Mesendoderm (in vitro differentiated cells): Measurements from ENCODE around the gene CNPY2.

ENCODE experiments used
- DNase-seq: peaks from one replicate; pipeline ENCODE4 v3.0.0; 2013
- H2AK5ac ChIP-seq: 2 replicates; pipeline ENCODE4 v1.6.1; 2013; ENCODE audit warnings: low read length, inconsistent platforms
- H2BK120ac ChIP-seq: 2 replicates; pipeline ENCODE4 v1.6.1; 2013; ENCODE audit warnings: low read depth, mild to moderate bottlenecking, low read length, moderate library complexity, mixed read lengths
- H2BK15ac ChIP-seq: replicated peaks from 2 replicates; pipeline ENCODE4 v1.6.1; 2013; ENCODE audit warnings: low read depth, mild to moderate bottlenecking, moderate library complexity
- H2BK5ac ChIP-seq: 2 replicates; pipeline ENCODE4 v1.6.1; 2013; ENCODE audit warnings: low read length, inconsistent platforms
- H3K18ac ChIP-seq: 2 replicates; pipeline ENCODE4 v1.6.1; 2013; ENCODE audit warnings: mild to moderate bottlenecking, low read length, mixed read lengths
- H3K23ac ChIP-seq: one replicate; pipeline ENCODE4 v1.6.1; 2013; ENCODE audit warnings: low read length
- H3K27ac ChIP-seq: 2 replicates; pipeline ENCODE4 v1.5.1; 2013; ENCODE audit warnings: low read depth, mild to moderate bottlenecking, inconsistent platforms, low read length, moderate library complexity
- H3K27me3 ChIP-seq: 2 replicates; pipeline ENCODE4 v1.6.1; 2013; ENCODE audit warnings: low read length, control low read depth, mild to moderate bottlenecking, inconsistent platforms; ENCODE audit not compliant: insufficient read depth, poor library complexity
- H3K36me3 ChIP-seq: 2 replicates; pipeline ENCODE4 v1.6.1; 2013; ENCODE audit warnings: low read length, inconsistent platforms; ENCODE audit not compliant: control insufficient read depth, insufficient read depth
- H3K4ac ChIP-seq: one replicate; pipeline ENCODE4 v1.6.1; 2013; ENCODE audit warnings: low read depth, mild to moderate bottlenecking, low read length, moderate library complexity
- H3K4me1 ChIP-seq: 2 replicates; pipeline ENCODE4 v1.6.1; 2013; ENCODE audit warnings: low read depth, low read length, inconsistent platforms; ENCODE audit not compliant: control insufficient read depth
- H3K4me2 ChIP-seq: 2 replicates; pipeline ENCODE4 v1.6.1; 2013; ENCODE audit warnings: low read length
- H3K4me3 ChIP-seq: 2 replicates; pipeline ENCODE4 v1.5.1; 2013; ENCODE audit warnings: mild to moderate bottlenecking, low read length
- H3K56ac ChIP-seq: one replicate; pipeline ENCODE4 v1.6.1; 2013; ENCODE audit warnings: low read length
- H3K79me1 ChIP-seq: 2 replicates; pipeline ENCODE4 v1.6.1; 2013; ENCODE audit warnings: low read length, inconsistent platforms
- H3K79me2 ChIP-seq: 2 replicates; pipeline ENCODE4 v1.6.1; 2013; ENCODE audit warnings: mild to moderate bottlenecking, low read length; ENCODE audit not compliant: control insufficient read depth, insufficient read depth
- H3K9ac ChIP-seq: 2 replicates; pipeline ENCODE4 v1.6.1; 2013; ENCODE audit warnings: low read length, inconsistent platforms
- H4K5ac ChIP-seq: one replicate; pipeline ENCODE4 v1.6.1; 2013; ENCODE audit warnings: low read length
- H4K8ac ChIP-seq: one replicate; pipeline ENCODE4 v1.6.1; 2013; ENCODE audit warnings: low read depth, mild to moderate bottlenecking, control low read depth, low read length, moderate library complexity
- WGBS: extraction: QIAGEN DNeasy Blood & Tissue Kit; methylation state at CpG from one replicate; pipeline ENCODE4 v1.1.7; 2013; ENCODE audit warnings: low lambda C conversion rate, missing lambda C conversion rate; ENCODE audit not compliant: insufficient coverage; ENCODE audit errors: extremely low coverage; 5-methylcytosine and 5-hydroxymethylcytosine counted together

Gene CNPY2

GRCh38 chr12:56304872-56305590, 10.8 kb downstream of the CNPY2 start:
- DNase-seq: no peak
- Histone ChIP-seq H2AK5ac (no peak overlapping the region), H2BK5ac (no peak overlapping the region), H3K79me2 (no peaks in the 10 kb centered on the region), H4K8ac (no peak overlapping the region), H3K4me2 (no peak overlapping the region), H3K27ac (no peak overlapping the region), H2BK120ac (no peak overlapping the region), H3K18ac (no peak overlapping the region), H3K36me3 (peaks cover 2% of the 10 kb centered on the region), H3K56ac (no peak overlapping the region), H3K4me1 (peaks cover 4% of the 10 kb centered on the region), H3K9ac (no peak overlapping the region), H3K79me1 (no peaks in the 10 kb centered on the region), H3K4me3 (no peak overlapping the region), H3K4ac (no peak overlapping the region), H3K27me3 (no peaks in the 10 kb centered on the region), H2BK15ac (no peak overlapping the region), H4K5ac (no peak overlapping the region), H3K23ac (no peak overlapping the region)
- whole genome bisulfite sequencing: no CpG with 5 or more reads among the region's 8 CpGs

GRCh38 chr12:56304276-56304675, 11.5 kb downstream of the CNPY2 start:
- Histone ChIP-seq H3K23ac (no peak overlapping the region), H2BK15ac (no peak overlapping the region)
- no CpG with 5 or more reads among the region's 3 CpGs for WGBS

GRCh38 chr12:56300644-56301464, 14.9 kb downstream of the CNPY2 start:
- H3K79me1 ChIP-seq: peaks cover 16% of the 10 kb centered on the region
- H3K56ac ChIP-seq: peak overlapping the region; percentile 81
- H2BK15ac ChIP-seq: no peak overlapping the region
- H2BK120ac ChIP-seq: no peak overlapping the region
- H3K4me3 ChIP-seq: no peak overlapping the region
- H4K5ac ChIP-seq: no peak overlapping the region
- peak; percentile 16 for DNase-seq
- H4K8ac ChIP-seq: no peak overlapping the region
- H3K4ac ChIP-seq: no peak overlapping the region
- H3K79me2 ChIP-seq: peaks cover 32% of the 10 kb centered on the region
- H3K4me2 ChIP-seq: peak overlapping the region; percentile 34
- no peak overlapping the region for H3K23ac ChIP-seq
- peaks cover 7% of the 10 kb centered on the region for H3K4me1 ChIP-seq
- H2AK5ac ChIP-seq: peak overlapping the region; percentile 56
- H3K9ac ChIP-seq: peak overlapping the region; percentile 65
- no peaks in the 10 kb centered on the region for H3K27me3 ChIP-seq
- H3K27ac ChIP-seq: peak overlapping the region; percentile 42
- peaks cover 2% of the 10 kb centered on the region for H3K36me3 ChIP-seq
- no peak overlapping the region for H3K18ac ChIP-seq
- no CpG with 5 or more reads among the region's 21 CpGs for WGBS
- H2BK5ac ChIP-seq: peak overlapping the region; percentile 16

More at GRCh38 chr12:56304276-56304675, 11.5 kb downstream of the CNPY2 start:
- peaks cover 4% of the 10 kb centered on the region for H3K4me1 ChIP-seq
- H4K8ac ChIP-seq: no peak overlapping the region
- no peak overlapping the region for H3K27ac ChIP-seq
- H2BK5ac ChIP-seq: no peak overlapping the region
- no peak overlapping the region for H2AK5ac ChIP-seq
- H3K36me3 ChIP-seq: peaks cover 2% of the 10 kb centered on the region
- no peak overlapping the region for H3K9ac ChIP-seq
- H3K4ac ChIP-seq: no peak overlapping the region
- no peak overlapping the region for H2BK120ac ChIP-seq
- no peak for DNase-seq
- H3K18ac ChIP-seq: no peak overlapping the region
- H3K4me3 ChIP-seq: no peak overlapping the region
- no peak overlapping the region for H3K4me2 ChIP-seq
- no peak overlapping the region for H3K56ac ChIP-seq
- H3K27me3 ChIP-seq: no peaks in the 10 kb centered on the region
- H3K79me1 ChIP-seq: peaks cover 5% of the 10 kb centered on the region
- no peak overlapping the region for H4K5ac ChIP-seq
- peaks cover 6% of the 10 kb centered on the region for H3K79me2 ChIP-seq

- no peaks in the 10 kb centered on the region for H3K27me3 ChIP-seq
- H4K5ac ChIP-seq: no peak within 1 kb of the TSS
- H3K4me1 ChIP-seq: peaks cover 7% of the 10 kb centered on the region
- H2BK15ac ChIP-seq: no peak within 1 kb of the TSS
- peak within 1 kb of the TSS; percentile 60 for H3K4ac ChIP-seq
- peak within 1 kb of the TSS; percentile 8 for H3K18ac ChIP-seq
- H3K23ac ChIP-seq: no peak within 1 kb of the TSS
- no peak within 1 kb of the TSS for H2BK120ac ChIP-seq
- peak within 1 kb of the TSS; percentile 98 for H3K4me3 ChIP-seq
- WGBS: no CpG with 5 or more reads among the region's 63 CpGs
- DNase-seq: peak; percentile 99
- peak within 1 kb of the TSS; percentile 36 for H3K4me2 ChIP-seq
- peak within 1 kb of the TSS; percentile 98 for H3K9ac ChIP-seq
- H3K79me1 ChIP-seq: peaks cover 16% of the 10 kb centered on the region
- H3K36me3 ChIP-seq: no peaks in the 10 kb centered on the region
- peak within 1 kb of the TSS; percentile 20 for H2BK5ac ChIP-seq
- H3K27ac ChIP-seq: peak within 1 kb of the TSS; percentile 84
- peak within 1 kb of the TSS; percentile 95 for H3K56ac ChIP-seq
- peaks cover 32% of the 10 kb centered on the region for H3K79me2 ChIP-seq
- peak within 1 kb of the TSS; percentile 56 for H2AK5ac ChIP-seq
- no peak within 1 kb of the TSS for H4K8ac ChIP-seq
These were observed 15.7 kb downstream of the CNPY2 start, which contains the start of gene CS for GRCh38 chr12:56299853-56300643. Gene CS, minus strand, starts transcription at chr12:56300330. Its CDS starts 129 bp downstream, at chr12:56300201.

- Histone ChIP-seq H3K9ac (peak overlapping the region; percentile 98), H4K5ac (no peak overlapping the region), H3K36me3 (no peaks in the 10 kb centered on the region), H3K23ac (no peak overlapping the region), H3K18ac (peak overlapping the region; percentile 8), H2BK120ac (no peak overlapping the region), H2BK5ac (no peak overlapping the region), H3K79me2 (peaks cover 35% of the 10 kb centered on the region), H3K27me3 (no peaks in the 10 kb centered on the region), H4K8ac (no peak overlapping the region), H3K56ac (peak overlapping the region; percentile 95), H3K4me2 (peak overlapping the region; percentile 36), H3K27ac (peak overlapping the region; percentile 84), H2AK5ac (peak overlapping the region; percentile 45), H3K4me3 (peak overlapping the region; percentile 98), H3K4ac (peak overlapping the region; percentile 60), H3K79me1 (peaks cover 16% of the 10 kb centered on the region), H2BK15ac (no peak overlapping the region), H3K4me1 (peaks cover 7% of the 10 kb centered on the region)
- peak; percentile 10 for DNase-seq
- no CpG with 5 or more reads among the region's 10 CpGs for WGBS
These were observed 16.4 kb downstream of the CNPY2 start for GRCh38 chr12:56299308-56299852.
